Measurements from ENCODE around the gene PHACTR3.

PHACTR3 gene

GRCh38 chr20:59746155-59746554 lies 141.8 kb downstream of the PHACTR3 start:
- in situ Hi-C loops (cut with MboI; ENCODE audit: low sequenced_read_pairs) = no loop called here

GRCh38 chr20:59747671-59748515 lies 143.6 kb downstream of the PHACTR3 start:
- in situ Hi-C loops (cut with MboI; ENCODE audit: low sequenced_read_pairs) = no loop called here

GRCh38 chr20:59748619-59749191 lies 144.4 kb downstream of the PHACTR3 start:
- in situ Hi-C loops (cut with MboI; ENCODE audit: low sequenced_read_pairs) = no loop called here

DNA sequence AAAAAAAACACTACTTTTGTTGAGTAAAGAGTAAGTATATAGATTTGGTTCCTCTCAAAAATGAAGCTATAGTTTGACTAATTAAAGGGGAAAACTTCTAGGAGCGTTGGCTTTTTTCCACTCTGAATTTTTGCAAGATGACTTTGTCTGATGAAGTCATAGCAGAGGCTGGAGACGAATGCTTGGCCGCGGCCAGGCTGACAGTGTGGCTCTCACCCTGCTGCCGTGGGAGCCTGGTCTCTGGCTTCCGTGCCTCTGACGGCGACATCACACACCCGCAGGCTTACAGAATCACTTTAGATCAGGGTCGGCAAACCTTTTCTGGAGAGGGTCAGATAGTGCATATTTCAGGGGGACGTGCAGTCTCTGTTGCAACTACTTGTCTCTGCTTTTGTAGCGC lies 145.0 kb downstream of the PHACTR3 start:
- in situ Hi-C loops (cut with MboI; ENCODE audit: low sequenced_read_pairs) = no loop called here

DNA sequence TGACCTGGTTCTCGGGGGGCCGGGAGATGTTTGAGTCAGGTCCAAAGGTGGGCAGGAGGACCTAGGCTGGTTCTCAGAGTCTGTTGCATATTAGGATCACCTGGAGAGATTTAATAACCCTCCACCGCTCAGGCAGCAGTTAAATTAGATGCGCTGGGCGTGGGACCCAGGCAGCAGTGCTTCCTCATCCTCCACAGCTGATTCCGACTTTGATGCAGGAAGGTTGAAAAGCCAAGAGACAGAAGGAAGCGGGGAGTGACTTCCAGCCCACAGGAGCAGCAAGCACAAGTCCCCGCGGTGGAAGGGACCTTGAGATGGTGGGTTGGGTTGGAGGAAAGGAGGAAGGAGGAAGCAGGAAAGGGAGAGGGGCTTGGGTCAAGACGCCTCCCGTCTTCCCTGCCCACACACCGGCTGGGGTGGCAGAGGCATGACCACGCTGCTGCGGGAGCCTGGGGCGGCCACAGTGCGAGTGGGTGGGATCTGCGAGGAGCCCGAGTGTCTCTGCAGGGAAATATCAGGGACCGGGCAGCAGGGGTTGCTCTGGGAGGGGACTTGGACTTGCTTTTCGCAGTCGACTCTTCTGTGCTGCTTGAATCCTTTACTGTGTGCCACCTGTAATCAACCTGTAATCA lies 146.0 kb downstream of the PHACTR3 start:
- in situ Hi-C loops (cut with MboI; ENCODE audit: low sequenced_read_pairs) = no loop called here

DNA sequence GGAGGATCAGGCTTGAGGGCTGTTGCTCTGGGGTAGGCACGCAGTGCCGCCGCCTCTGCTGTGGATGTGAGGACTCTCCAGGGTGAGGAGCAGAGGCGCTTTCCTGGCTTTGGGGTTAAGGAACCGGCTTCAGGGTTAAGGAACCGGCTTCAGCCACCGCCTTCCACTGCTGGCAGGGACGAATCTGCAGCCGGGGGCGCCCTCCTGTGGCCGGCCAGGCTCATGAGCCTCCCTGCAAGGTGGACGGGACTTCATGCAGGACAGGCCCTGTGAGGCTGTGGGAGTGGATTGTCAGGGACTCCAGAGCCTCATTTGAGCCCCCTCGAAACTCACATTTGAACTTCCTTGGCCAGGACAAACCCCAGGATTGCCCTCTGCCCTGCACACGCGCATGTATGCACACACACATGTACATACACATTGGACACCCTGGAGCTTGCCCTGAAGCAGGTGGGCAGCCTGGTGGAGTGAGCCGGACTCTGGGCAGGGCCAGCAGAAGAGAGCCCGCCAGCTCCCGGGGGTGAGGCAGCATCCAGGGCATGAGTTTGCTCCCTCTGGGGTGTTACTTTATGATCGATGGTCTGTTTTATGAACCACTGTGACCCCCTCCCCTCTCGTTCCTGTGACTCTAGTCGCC lies 146.9 kb downstream of the PHACTR3 start:
- in situ Hi-C loops (cut with MboI; ENCODE audit: low sequenced_read_pairs) = no loop called here

GRCh38 chr20:59752101-59752586 lies 147.8 kb downstream of the PHACTR3 start:
- in situ Hi-C loops (cut with MboI; ENCODE audit: low sequenced_read_pairs) = no loop called here

DNA sequence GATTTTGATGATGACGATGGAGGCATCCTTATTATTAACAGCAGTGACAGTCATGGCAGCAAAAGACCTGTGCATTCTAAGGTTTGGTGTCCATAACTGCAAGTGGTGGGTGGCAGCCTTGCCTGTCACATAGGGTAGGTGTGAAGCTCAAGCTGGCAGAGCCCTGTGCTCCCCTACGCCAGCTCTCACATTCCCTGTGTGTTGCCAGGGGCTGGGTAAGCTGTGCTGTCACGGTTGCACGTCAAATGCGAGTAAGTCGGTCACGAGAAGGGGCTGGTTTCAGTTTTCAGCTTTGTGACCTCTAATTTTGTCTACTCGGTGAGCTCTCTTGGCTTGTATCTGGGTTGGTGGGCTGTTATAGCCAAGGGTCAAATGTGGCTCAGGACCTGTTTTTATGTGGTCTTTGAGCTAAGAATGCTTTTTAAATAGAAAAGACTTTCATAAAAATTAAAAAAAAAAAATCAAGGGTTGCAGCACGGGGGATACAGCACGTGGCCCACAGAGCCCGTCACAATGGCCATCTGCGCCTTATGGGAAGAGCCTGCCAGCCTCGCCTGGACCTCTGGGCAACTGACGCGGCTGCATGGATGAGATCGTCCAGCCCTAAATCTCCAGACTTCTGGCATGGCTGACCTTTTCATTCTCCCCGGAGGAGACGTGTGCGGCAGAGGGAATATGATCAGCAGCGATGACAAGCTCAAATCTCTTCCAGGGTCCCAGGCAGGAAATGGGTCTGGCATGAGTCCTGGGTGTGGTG lies 148.5 kb downstream of the PHACTR3 start:
- in situ Hi-C loops (cut with MboI; ENCODE audit: low sequenced_read_pairs) = no loop called here

DNA sequence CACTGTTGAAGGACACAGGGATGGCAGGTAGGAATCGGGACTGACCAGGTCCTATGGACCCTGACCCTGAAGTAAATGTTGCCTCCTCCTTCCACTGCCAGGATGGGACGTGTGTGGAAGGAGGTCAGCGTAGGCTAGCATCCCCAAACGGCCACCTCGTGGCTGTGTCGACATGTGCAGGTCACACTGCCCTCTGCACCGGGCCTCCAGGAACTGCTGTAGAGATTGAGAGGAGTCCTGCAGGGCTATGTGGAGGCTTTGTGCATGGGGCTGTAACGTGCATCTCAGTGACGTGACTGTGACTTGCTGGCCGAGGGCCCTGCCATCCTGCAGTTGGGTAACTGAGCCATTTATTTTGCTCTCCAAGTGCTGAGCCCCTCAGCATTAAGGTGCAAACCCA lies 149.5 kb downstream of the PHACTR3 start:
- in situ Hi-C loops (cut with MboI; ENCODE audit: low sequenced_read_pairs) = no loop called here

GRCh38 chr20:59754551-59754950 lies 150.2 kb downstream of the PHACTR3 start:
- in situ Hi-C loops (cut with MboI; ENCODE audit: low sequenced_read_pairs) = no loop called here

DNA sequence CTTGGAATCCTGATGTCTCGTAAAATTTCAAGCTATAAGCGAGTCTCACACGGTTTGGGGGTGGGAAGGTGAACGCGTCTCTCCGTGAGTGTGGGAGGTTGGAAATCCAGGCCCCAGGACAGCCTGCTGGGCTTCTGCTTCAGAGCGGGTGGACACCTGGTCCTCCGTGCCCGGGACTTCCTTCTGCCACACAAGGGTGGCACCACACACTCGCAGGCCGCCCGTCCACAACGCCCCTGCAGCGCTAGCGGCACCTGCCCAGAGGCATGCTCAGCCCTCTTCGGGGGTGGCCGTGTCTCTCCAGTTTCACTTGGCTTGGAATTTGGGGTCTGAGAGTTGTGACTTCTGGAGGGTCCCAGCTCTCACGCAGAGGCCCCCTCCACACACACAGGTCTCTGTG lies 151.9 kb downstream of the PHACTR3 start:
- in situ Hi-C loops (cut with MboI; ENCODE audit: low sequenced_read_pairs) = no loop called here

DNA sequence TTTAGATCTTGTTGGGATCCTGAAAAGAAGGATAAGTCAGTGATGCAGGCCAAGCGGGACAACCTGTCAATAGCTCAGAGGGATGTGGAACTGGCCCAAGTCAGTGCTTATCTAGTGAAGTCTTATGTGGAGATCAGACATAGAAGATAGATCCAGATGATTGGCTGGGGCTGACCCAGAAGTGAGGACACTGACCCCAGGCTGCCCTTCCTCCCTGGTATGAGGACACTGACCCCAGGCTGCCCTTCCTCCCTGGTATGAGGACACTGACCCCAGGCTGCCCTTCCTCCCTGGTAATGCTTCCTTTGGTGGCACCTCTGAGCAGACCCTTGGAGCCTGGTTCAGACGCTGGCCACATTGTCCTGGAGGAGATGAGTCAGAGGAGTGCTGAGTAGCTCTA lies 159.7 kb downstream of the PHACTR3 start:
- in situ Hi-C loops (cut with MboI; ENCODE audit: low sequenced_read_pairs) = no loop called here

- in situ Hi-C loops (cut with MboI; ENCODE audit: low sequenced_read_pairs) = no loop called here
Measured at GRCh38 chr20:59765599-59766177, 161.3 kb downstream of the PHACTR3 start.

DNA sequence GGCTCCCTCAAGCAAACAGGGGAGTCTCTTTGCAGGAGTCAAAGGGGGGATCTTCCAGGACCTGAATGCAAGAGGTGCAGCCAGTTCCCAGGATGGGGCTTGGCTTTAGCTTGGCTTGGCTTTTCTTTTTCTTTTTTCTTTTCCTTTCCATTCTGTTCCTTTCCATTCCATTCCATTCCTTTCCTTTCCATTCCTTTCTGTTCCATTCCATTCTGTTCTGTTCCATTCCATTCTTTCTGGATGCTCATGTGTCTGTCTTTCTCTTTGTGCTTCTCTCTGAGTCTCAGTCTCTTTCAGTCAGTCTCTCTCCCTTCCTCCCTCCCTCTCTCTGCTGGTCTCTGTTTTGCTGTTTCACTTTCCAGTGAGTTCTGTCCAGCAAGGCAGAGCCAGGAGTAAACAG lies 163.3 kb downstream of the PHACTR3 start:
- in situ Hi-C loops (cut with MboI; ENCODE audit: low sequenced_read_pairs) = no loop called here

DNA sequence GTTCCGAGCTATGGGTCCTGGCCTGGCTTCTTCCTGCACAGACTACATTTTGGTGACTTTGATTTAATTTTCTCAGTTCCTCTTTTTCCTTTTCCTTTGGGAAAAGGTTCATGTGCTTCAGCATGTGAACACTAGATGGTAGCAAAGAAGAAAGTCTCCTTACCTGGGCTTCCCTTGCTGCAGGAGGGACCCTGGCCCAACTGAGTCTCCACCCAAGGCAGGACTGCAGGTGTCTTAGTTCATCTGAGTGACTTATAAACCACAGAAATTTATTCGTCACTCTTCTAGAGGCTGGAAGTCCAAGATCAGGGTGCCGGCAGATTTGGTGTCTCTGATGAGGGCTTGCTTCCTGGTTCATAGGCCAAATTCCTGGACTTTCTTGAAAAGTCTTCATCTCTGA lies 165.9 kb downstream of the PHACTR3 start:
- in situ Hi-C loops (cut with MboI; ENCODE audit: low sequenced_read_pairs) = no loop called here

- in situ Hi-C loops (cut with MboI; ENCODE audit: low sequenced_read_pairs) = no loop called here
Measured at GRCh38 chr20:59770851-59771250, 166.5 kb downstream of the PHACTR3 start.

DNA sequence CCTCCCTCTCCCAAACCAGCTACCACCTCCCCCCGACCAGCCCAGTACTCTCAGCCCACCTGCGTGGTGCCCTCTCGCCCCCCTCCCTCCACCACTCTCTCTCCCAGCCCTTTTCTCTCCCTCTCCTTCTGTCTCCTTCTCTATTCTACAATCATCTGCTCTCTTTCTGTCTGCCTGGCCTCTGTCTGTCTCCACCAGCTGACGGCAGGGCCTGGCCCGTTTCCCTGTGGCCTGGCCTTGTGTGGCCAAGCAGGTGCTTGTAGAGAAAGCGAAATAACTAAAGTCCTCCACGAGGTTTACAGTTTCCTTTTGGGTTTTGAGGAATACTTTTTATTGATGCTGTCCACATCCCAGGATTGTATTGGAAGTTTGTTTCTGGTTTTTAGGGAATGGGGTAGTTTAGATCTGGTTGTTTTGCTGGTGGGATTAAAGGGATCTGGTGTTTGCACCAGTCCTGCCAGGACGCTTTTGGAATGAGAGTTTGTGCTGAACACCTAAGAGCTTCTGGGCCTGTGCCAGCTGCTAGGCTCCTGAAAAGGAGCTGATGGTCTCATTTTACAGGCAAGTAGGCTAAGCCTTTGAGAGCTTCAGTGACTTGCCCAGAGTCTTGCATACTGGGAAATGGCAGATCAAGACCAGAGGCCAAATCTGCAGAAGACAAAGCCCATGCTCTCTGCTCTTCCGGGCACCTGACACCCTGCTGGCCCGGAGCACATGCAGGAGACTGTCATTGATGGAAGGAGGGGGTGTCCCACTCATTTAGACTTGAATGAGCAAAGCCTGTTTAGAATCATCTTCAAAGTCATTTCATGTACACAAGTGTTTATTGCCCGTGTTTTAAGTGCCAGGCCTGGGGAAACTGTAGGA lies 167.4 kb downstream of the PHACTR3 start:
- in situ Hi-C loops (cut with MboI; ENCODE audit: low sequenced_read_pairs) = no loop called here

- in situ Hi-C loops (cut with MboI; ENCODE audit: low sequenced_read_pairs) = no loop called here
Measured at GRCh38 chr20:59772373-59772705, 168.0 kb downstream of the PHACTR3 start.
